K562 (cell line): ENCODE measurements around the gene MYLK4. TPM values are rescaled to one million over a fixed set of nuclear protein-coding genes. Genes with fewer than 3 reads are reported as not detected.

Experiments used
- ATF1 ChIP-seq, 2 experiments: fragments of 450-650 bp in 1 of 2; IDR thresholded peaks; 2 replicates each; pipeline ENCODE4 v1.6.1; 2016; ENCODE audit warnings: missing compliant biosample characterization in 1 of 2, missing genetic modification characterization in 1 of 2
- ATF3 ChIP-seq, 2 experiments: fragments of 450-650 bp in 1 of 2; sonication (generic) in 1 of 2; formaldehyde crosslinking in 1 of 2; IDR thresholded peaks in 1 of 2; conservative IDR thresholded peaks in 1 of 2; 2 replicates each; pipeline versions ENCODE4 v1.6.1 to v1.8.1; 2016 to 2023; ENCODE audit warnings: mild to moderate bottlenecking in 2 of 2, moderate library complexity in 2 of 2, inconsistent platforms in 1 of 2, missing genetic modification reagents in 1 of 2
- CCAR2 ChIP-seq: fragments of 200-400 bp; formaldehyde crosslinking; IDR thresholded peaks from 2 replicates; pipeline ENCODE4 v1.6.1; 2017; ENCODE audit warnings: mild to moderate bottlenecking, low read depth, low read length
- CREM ChIP-seq: IDR thresholded peaks from 2 replicates; pipeline ENCODE4 v1.6.1; 2014; ENCODE audit warnings: antibody characterized with exemption, low read depth
- ELF2 ChIP-seq: fragments of 250-450 bp; sonication (Bioruptor Pico); IDR thresholded peaks from 2 replicates; pipeline ENCODE4 v1.5.0; 2021; ENCODE audit warnings: mild to moderate bottlenecking
- ETS2 ChIP-seq: IDR thresholded peaks from 2 replicates; pipeline ENCODE4 v1.6.1; 2016; ENCODE audit warnings: borderline replicate concordance, missing genetic modification characterization, mild to moderate bottlenecking, moderate library complexity, missing compliant biosample characterization; ENCODE audit not compliant: poor library complexity, severe bottlenecking
- L3MBTL2 ChIP-seq: fragments of 450-650 bp; IDR thresholded peaks from 2 replicates; pipeline ENCODE4 v1.6.1; 2016; ENCODE audit warnings: mild to moderate bottlenecking, moderate library complexity
- MTA3 ChIP-seq: fragments of 450-650 bp; formaldehyde crosslinking; IDR thresholded peaks from 2 replicates; pipeline ENCODE4 v1.6.1; 2017; ENCODE audit warnings: mild to moderate bottlenecking, borderline replicate concordance
- MTF1 ChIP-seq: fragments of 250-450 bp; sonication (Bioruptor Pico); IDR thresholded peaks from 2 replicates; pipeline ENCODE4 v1.9.0; 2021; ENCODE audit warnings: moderate library complexity, mild to moderate bottlenecking, inconsistent platforms, borderline replicate concordance
- SMC3 ChIP-seq: conservative IDR thresholded peaks from 2 replicates; pipeline ENCODE4 v1.6.1; 2011; ENCODE audit warnings: low read depth, low read length, improper control_type of control experiment; ENCODE audit not compliant: insufficient read depth
- SREBF2 ChIP-seq: sonication (generic); formaldehyde crosslinking; IDR thresholded peaks from 2 replicates; pipeline ENCODE4 v1.4.0; 2020; ENCODE audit warnings: mild to moderate bottlenecking, missing genetic modification reagents
- SRSF9 ChIP-seq: fragments of 200-400 bp; formaldehyde crosslinking; IDR thresholded peaks from 2 replicates; pipeline ENCODE4 v1.6.1; 2017; ENCODE audit warnings: low read depth, low read length, borderline replicate concordance
- TCF15 ChIP-seq: fragments of 250-450 bp; sonication (Bioruptor Pico); IDR thresholded peaks from 2 replicates; pipeline ENCODE4 v1.8.0; 2022; ENCODE audit warnings: moderate library complexity, mild to moderate bottlenecking, inconsistent platforms
- TFAP4 ChIP-seq: sonication (generic); formaldehyde crosslinking; IDR thresholded peaks from 2 replicates; pipeline ENCODE4 v1.8.0; 2022; ENCODE audit warnings: missing genetic modification reagents, mild to moderate bottlenecking, moderate library complexity, borderline replicate concordance
- THAP12 ChIP-seq: fragments of 250-450 bp; sonication (Bioruptor Pico); IDR thresholded peaks from 2 replicates; pipeline ENCODE4 v1.9.0; 2021; ENCODE audit warnings: mild to moderate bottlenecking, inconsistent platforms
- YY1 ChIP-seq, 3 experiments: IDR thresholded peaks; 2 replicates each; pipeline ENCODE4 v1.6.1; 2011; ENCODE audit warnings: low read length in 2 of 3, mild to moderate bottlenecking in 2 of 3, moderate library complexity in 2 of 3, borderline replicate concordance in 1 of 3, control low read depth in 1 of 3, low read depth in 1 of 3; ENCODE audit not compliant: insufficient read depth in 3 of 3, insufficient replicate concordance in 2 of 3, control insufficient read depth in 1 of 3, insufficient read length in 1 of 3; ENCODE audit errors: extremely low read depth in 1 of 3
- ZBTB34 ChIP-seq: fragments of 250-450 bp; sonication (Bioruptor Pico); IDR thresholded peaks from 2 replicates; pipeline ENCODE4 v1.8.0; 2021; ENCODE audit warnings: mild to moderate bottlenecking, moderate library complexity
- ZKSCAN1 ChIP-seq: fragments of 150-350 bp; IDR thresholded peaks from 2 replicates; pipeline ENCODE4 v1.6.1; 2016; ENCODE audit warnings: low read depth, low read length
- ZNF12 ChIP-seq: sonication (generic); formaldehyde crosslinking; IDR thresholded peaks from 2 replicates; pipeline ENCODE4 v1.4.0; 2020; ENCODE audit warnings: mild to moderate bottlenecking, missing genetic modification reagents
- ZNF212 ChIP-seq: fragments of 450-650 bp; formaldehyde crosslinking; IDR thresholded peaks from 2 replicates; pipeline ENCODE4 v1.4.0; 2020; ENCODE audit warnings: mild to moderate bottlenecking
- polyA plus RNA-seq, 8 experiments: library from polyadenylated mRNA; depleted of rRNA in 4 of 8; stranded (reverse) in 5 of 8; unstranded in 3 of 8; fragments of >200 nt; fragmentation: Nextera tagmentation in 2 of 8; fragmentation: Illumina TruSeq in 1 of 8; extraction: Ambion mirVana in 2 of 8; extraction: Trizol in 1 of 8; gene quantifications; 2 replicates each; pipeline versions ENCODE4 v1.2.1 to v1.2.3, GENCODE V29; 2011 to 2014; ENCODE audit warnings: inconsistent platforms in 1 of 8, missing spikeins in 1 of 8
- total RNA-seq, 7 experiments: library from RNA; depleted of rRNA in 6 of 7; stranded (reverse); fragments of >200 nt in 6 of 7; fragmentation: Illumina TruSeq in 2 of 7; extraction: Trizol in 2 of 7; gene quantifications; 2 replicates each; pipeline versions ENCODE4 v1.2.1 to v1.2.3, GENCODE V29; 2011 to 2021; ENCODE audit warnings: low replicate concordance in 1 of 7

MYLK4 gene
- total and polyA plus RNA-seq, 9 of the 15 experiments (the other 6 are each of a cell fraction or from before 2014, with no cell fraction given) = 0.01 to 0.15 (median 0.06) TPM

GRCh38 chr6:2634139-2634964 lies 116.4 kb downstream of the MYLK4 start (continued):
- TF ChIP-seq THAP12 (CRISPR knock-in tag) (no peak), ZNF212 (CRISPR knock-in tag) (no peak), ZNF12 (CRISPR knock-in tag) (no peak), SMC3 (peak; percentile 93), CREM (peak; percentile 53), TFAP4 (CRISPR knock-in tag) (peak; percentile 54; the same call in 1 of the 2 replicates), YY1 (IDR thresholded peaks at IDR 0.05; ENCODE audit: borderline replicate concordance in 1 of 3, control insufficient read depth in 1 of 3, extremely low read depth in 1 of 3, insufficient read depth in 3 of 3, insufficient read length in 1 of 3, insufficient replicate concordance in 2 of 3, low read depth in 1 of 3, low read length in 2 of 3) (peak in 2 of 3 experiments; percentile 16 to 45), ETS2 (tag) (no peak), CCAR2 (no peak), ELF2 (CRISPR knock-in tag) (no peak), TCF15 (CRISPR knock-in tag) (no peak), L3MBTL2 (peak; percentile 75), MTA3 (peak; percentile 45; the same call in 1 of the 2 replicates), SRSF9 (no peak), ATF1 (CRISPR knock-in tag; IDR thresholded peaks at IDR 0.05) (no peak), ATF1 (tag; IDR thresholded peaks at IDR 0.05) (peak; percentile 45; the same call in 1 of the 2 replicates), ATF3 (IDR thresholded peaks at IDR 0.05) (no peak), ATF3 (CRISPR knock-in tag; conservative IDR thresholded peaks at IDR 0.05) (no peak), ZKSCAN1 (0 out of 2 replicates have a peak, but pooled peaks have one; percentile 19), MTF1 (CRISPR knock-in tag) (no peak), SREBF2 (no peak), ZBTB34 (no peak)
- TF ChIP-seq, all 486 proteins: peak for 44
